Vagina (tissue), 2 donors: Measurements from ENCODE around the gene SLITRK2.

Source experiments
- POLR2A ChIP-seq, 2 donors: fragments of 450-650 bp; IDR thresholded peaks; one replicate each; pipeline ENCODE4 v1.6.1; 2017; ENCODE audit warnings: antibody characterized with exemption in 2 of 2, mild to moderate bottlenecking in 2 of 2, moderate library complexity in 2 of 2
- TF ChIP-seq, protein P1 (sequence below), 3 experiments: fragments of 450-650 bp in 2 of 3; fragments of 200-600 bp in 1 of 3; sonication (generic) in 1 of 3; IDR thresholded peaks; one replicate each; pipeline ENCODE4 v1.5.1; 2017 to 2019; ENCODE audit warnings: antibody characterized with exemption in 3 of 3, mild to moderate bottlenecking in 2 of 3, moderate library complexity in 2 of 3

DNA sequence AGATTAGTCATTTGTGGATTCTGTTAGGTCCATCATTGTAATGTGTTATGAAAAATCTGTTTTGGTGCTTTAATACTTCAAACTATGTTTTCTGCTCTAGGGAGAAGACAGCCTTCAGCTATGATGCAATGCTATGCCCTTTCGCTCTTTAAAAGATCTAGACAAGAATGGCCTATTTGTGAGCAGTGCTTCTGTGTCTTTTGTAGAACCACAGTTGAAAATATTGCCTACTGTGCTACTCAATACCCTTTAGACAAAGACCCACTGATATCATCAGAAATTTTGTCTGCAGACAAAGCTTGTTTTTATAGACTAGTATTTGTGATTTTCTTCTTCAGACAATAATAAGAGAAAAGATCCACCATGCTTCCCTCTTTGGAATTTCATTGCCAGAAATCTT lies 44.6 kb upstream of the SLITRK2 start:
- TF ChIP-seq, protein P1, sequence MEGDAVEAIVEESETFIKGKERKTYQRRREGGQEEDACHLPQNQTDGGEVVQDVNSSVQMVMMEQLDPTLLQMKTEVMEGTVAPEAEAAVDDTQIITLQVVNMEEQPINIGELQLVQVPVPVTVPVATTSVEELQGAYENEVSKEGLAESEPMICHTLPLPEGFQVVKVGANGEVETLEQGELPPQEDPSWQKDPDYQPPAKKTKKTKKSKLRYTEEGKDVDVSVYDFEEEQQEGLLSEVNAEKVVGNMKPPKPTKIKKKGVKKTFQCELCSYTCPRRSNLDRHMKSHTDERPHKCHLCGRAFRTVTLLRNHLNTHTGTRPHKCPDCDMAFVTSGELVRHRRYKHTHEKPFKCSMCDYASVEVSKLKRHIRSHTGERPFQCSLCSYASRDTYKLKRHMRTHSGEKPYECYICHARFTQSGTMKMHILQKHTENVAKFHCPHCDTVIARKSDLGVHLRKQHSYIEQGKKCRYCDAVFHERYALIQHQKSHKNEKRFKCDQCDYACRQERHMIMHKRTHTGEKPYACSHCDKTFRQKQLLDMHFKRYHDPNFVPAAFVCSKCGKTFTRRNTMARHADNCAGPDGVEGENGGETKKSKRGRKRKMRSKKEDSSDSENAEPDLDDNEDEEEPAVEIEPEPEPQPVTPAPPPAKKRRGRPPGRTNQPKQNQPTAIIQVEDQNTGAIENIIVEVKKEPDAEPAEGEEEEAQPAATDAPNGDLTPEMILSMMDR (IDR thresholded peaks at IDR 0.05) = no peak
- TF ChIP-seq POLR2A (IDR thresholded peaks at IDR 0.05) = no peak
